WTC11 (cell line): ENCODE results near the gene ATP2B3. TPM values are rescaled to one million over a fixed set of nuclear protein-coding genes. Genes with fewer than 3 reads are reported as not detected.

Source experiments
- ATAC-seq: fragments of 200-7000 bp; cut with Tn5 transposase; 2 replicates; pipeline ENCODE4 v1.10.0; 2021; ENCODE audit warnings: mild to moderate bottlenecking, moderate library complexity
- CTCF ChIA-PET: fragments of 300-600 bp; sonication (Branson Sonifier 250); formaldehyde crosslinking; loops from one replicate; lab custom pipeline; 2021; ENCODE audit warnings: antibody characterized with exemption; lab: Charles Lee
- POLR2A ChIA-PET: fragments of 350-600 bp; sonication (Branson Sonifier 250); formaldehyde crosslinking; loops from one replicate; lab custom pipeline; 2021; ENCODE audit warnings: antibody characterized with exemption; lab: Charles Lee
- DNase-seq: peaks from one replicate; pipeline ENCODE4 v3.0.0; 2021; ENCODE audit warnings: low spot score
- H3K27ac Mint-ChIP-seq: 2 replicates; pipeline ENCODE4 v1.8.0; 2021; ENCODE audit warnings: mixed read lengths
- H3K27me3 Mint-ChIP-seq: 2 replicates; pipeline ENCODE4 v1.8.0; 2021; ENCODE audit warnings: low read depth, mild to moderate bottlenecking, moderate library complexity, mixed read lengths
- H3K36me3 Mint-ChIP-seq: 2 replicates; pipeline ENCODE4 v1.8.0; 2021; ENCODE audit warnings: mixed read lengths
- H3K4me1 Mint-ChIP-seq: 2 replicates; pipeline ENCODE4 v1.8.0; 2022; ENCODE audit warnings: mixed read lengths
- H3K4me3 Mint-ChIP-seq: 2 replicates; pipeline ENCODE4 v1.8.0; 2021; ENCODE audit warnings: mild to moderate bottlenecking, moderate library complexity, mixed read lengths
- H3K9me3 Mint-ChIP-seq: 2 replicates; pipeline ENCODE4 v1.8.0; 2021; ENCODE audit warnings: mixed read lengths
- E2F4 ChIP-seq: sonication (generic); formaldehyde crosslinking; IDR thresholded peaks from 2 replicates; pipeline ENCODE4 v1.8.1; 2022; ENCODE audit warnings: low read depth, mild to moderate bottlenecking, moderate library complexity, missing genetic modification reagents, borderline replicate concordance
- ELF4 ChIP-seq: sonication (generic); formaldehyde crosslinking; IDR thresholded peaks from 2 replicates; pipeline ENCODE4 v1.8.1; 2022; ENCODE audit warnings: low read depth, mild to moderate bottlenecking, moderate library complexity, missing genetic modification reagents
- FOXP1 ChIP-seq: sonication (generic); formaldehyde crosslinking; IDR thresholded peaks from 2 replicates; pipeline ENCODE4 v1.8.0; 2022; ENCODE audit warnings: missing genetic modification reagents, mild to moderate bottlenecking, moderate library complexity, borderline replicate concordance
- GABPB1 ChIP-seq: sonication (generic); formaldehyde crosslinking; IDR thresholded peaks from 2 replicates; pipeline ENCODE4 v1.8.1; 2023; ENCODE audit warnings: mild to moderate bottlenecking, missing genetic modification reagents
- HMGA2 ChIP-seq: fragments of 250-450 bp; sonication (Bioruptor Pico); IDR thresholded peaks from 2 replicates; pipeline ENCODE4 v1.4.0; 2021; ENCODE audit warnings: mild to moderate bottlenecking, moderate library complexity
- IRF2 ChIP-seq: sonication (generic); formaldehyde crosslinking; IDR thresholded peaks from 2 replicates; pipeline ENCODE4 v1.8.0; 2022; ENCODE audit warnings: low read depth, missing genetic modification reagents, borderline replicate concordance
- JAZF1 ChIP-seq: fragments of 250-450 bp; sonication (Bioruptor Pico); IDR thresholded peaks from 2 replicates; pipeline ENCODE4 v1.9.0; 2021; ENCODE audit warnings: moderate library complexity, mild to moderate bottlenecking, inconsistent platforms
- JUN ChIP-seq: sonication (generic); formaldehyde crosslinking; IDR thresholded peaks from 2 replicates; pipeline ENCODE4 v1.8.0; 2023; ENCODE audit warnings: mild to moderate bottlenecking, missing genetic modification reagents
- NFE2L1 ChIP-seq: sonication (generic); formaldehyde crosslinking; IDR thresholded peaks from 2 replicates; pipeline ENCODE4 v1.8.1; 2023; ENCODE audit warnings: missing genetic modification reagents
- PRDM15 ChIP-seq: sonication (generic); formaldehyde crosslinking; IDR thresholded peaks from 2 replicates; pipeline ENCODE4 v1.8.0; 2022; ENCODE audit warnings: missing genetic modification reagents
- RORB ChIP-seq: fragments of 250-450 bp; sonication (Bioruptor Pico); IDR thresholded peaks from 2 replicates; pipeline ENCODE4 v1.9.0; 2021; ENCODE audit warnings: mild to moderate bottlenecking
- SP1 ChIP-seq: sonication (generic); formaldehyde crosslinking; conservative IDR thresholded peaks from 2 replicates; pipeline ENCODE4 v1.8.1; 2022; ENCODE audit warnings: missing genetic modification reagents
- TEAD1 ChIP-seq: sonication (generic); formaldehyde crosslinking; IDR thresholded peaks from 2 replicates; pipeline ENCODE4 v1.8.0; 2022; ENCODE audit warnings: mild to moderate bottlenecking, missing genetic modification reagents
- USF2 ChIP-seq: sonication (generic); formaldehyde crosslinking; IDR thresholded peaks from 2 replicates; pipeline ENCODE4 v1.8.1; 2023; ENCODE audit warnings: mild to moderate bottlenecking, missing genetic modification reagents, moderate library complexity
- ZBTB43 ChIP-seq: sonication (generic); formaldehyde crosslinking; IDR thresholded peaks from 2 replicates; pipeline ENCODE4 v1.8.1; 2023; ENCODE audit warnings: mild to moderate bottlenecking, missing genetic modification reagents
- ZNF263 ChIP-seq: sonication (generic); formaldehyde crosslinking; IDR thresholded peaks from 2 replicates; pipeline ENCODE4 v1.8.1; 2022; ENCODE audit warnings: low read depth, mild to moderate bottlenecking, moderate library complexity, missing genetic modification reagents
- ZNF416 ChIP-seq: fragments of 250-450 bp; sonication (Bioruptor Pico); IDR thresholded peaks from 2 replicates; pipeline ENCODE4 v1.9.0; 2021; ENCODE audit warnings: mild to moderate bottlenecking, inconsistent platforms
- ZSCAN18 ChIP-seq: fragments of 250-450 bp; sonication (Bioruptor Pico); IDR thresholded peaks from 2 replicates; pipeline ENCODE4 v2.1.2; 2022; ENCODE audit warnings: mild to moderate bottlenecking, moderate library complexity
- total RNA-seq: library from RNA; stranded (reverse); gene quantifications from 3 replicates; pipeline ENCODE4 v1.2.3, GENCODE V29; 2021

ATP2B3 gene
- total RNA-seq, 1 experiment from 2014 or later, result 0.28 TPM

GRCh38 chrX:153537526-153538295, 20.3 kb downstream of the ATP2B3 start:
- no peak for DNase-seq
- no peaks in the 10 kb centered on the region for H3K9me3 Mint-ChIP-seq
- no peaks in the 10 kb centered on the region; the same call in 1 of the 2 replicates for H3K27me3 Mint-ChIP-seq
- H3K4me1 Mint-ChIP-seq, result no peaks in the 10 kb centered on the region
- ATAC-seq, result no peak
- H3K27ac Mint-ChIP-seq, result no peak overlapping the region
- ChIA-PET POLR2A (no interaction called here), CTCF (interaction anchor here (1.0 to 3.8 kb wide), 4 partner anchors 12 to 130 kb away, joined by 3 to 48 read pairs (median 16); no protein-coding TSS in a partner anchor)
- no peaks in the 10 kb centered on the region for H3K36me3 Mint-ChIP-seq
- no peak overlapping the region for H3K4me3 Mint-ChIP-seq
- no peak for TF ChIP-seq JUN (CRISPR knock-in tag)
- TF ChIP-seq PRDM15 (CRISPR knock-in tag), result no peak
- no peak for TF ChIP-seq ZSCAN18
- TF ChIP-seq ELF4 (CRISPR knock-in tag), result no peak
- no peak for TF ChIP-seq TEAD1 (CRISPR knock-in tag)
- TF ChIP-seq NFE2L1, result no peak
- TF ChIP-seq JAZF1 (CRISPR knock-in tag), result no peak
- TF ChIP-seq RORB (CRISPR knock-in tag), result no peak

GRCh38 chrX:153538424-153538823, 21.0 kb downstream of the ATP2B3 start:
- Mint-ChIP-seq H3K4me3 (no peak overlapping the region), H3K4me1 (no peaks in the 10 kb centered on the region), H3K27me3 (no peaks in the 10 kb centered on the region), H3K27ac (no peak overlapping the region), H3K36me3 (no peaks in the 10 kb centered on the region), H3K9me3 (no peaks in the 10 kb centered on the region)
- CTCF ChIA-PET, result interaction anchor here (1.0 to 3.8 kb wide), 19 partner anchors 11 to 170 kb away, joined by 4 to 48 read pairs (median 8); partner anchors contain the start of genes CCNQ, HAUS7 and SLC6A8
- TF ChIP-seq GABPB1 (CRISPR knock-in tag) (no peak), ZBTB43 (CRISPR knock-in tag) (no peak), USF2 (CRISPR knock-in tag) (no peak), IRF2 (CRISPR knock-in tag) (no peak), E2F4 (CRISPR knock-in tag) (no peak), HMGA2 (CRISPR knock-in tag) (no peak), ZNF263 (no peak), SP1 (CRISPR knock-in tag) (no peak), FOXP1 (CRISPR knock-in tag) (no peak), ZNF416 (CRISPR knock-in tag) (no peak)
- DNase-seq, result no peak
- POLR2A ChIA-PET, result no interaction called here
- no peak for ATAC-seq
